HG03095 (cell line): ENCODE measurements around the gene LDB1.

Experiments used
- ATAC-seq: cut with Tn5 transposase; IDR thresholded peaks from one replicate; pipeline ENCODE4 v1.9.1; 2021; ENCODE audit warnings: moderate library complexity; ENCODE audit not compliant: unreplicated experiment

LDB1 gene

GRCh38 chr10:102135956-102136526 lies 15.9 kb upstream of the LDB1 start:
- no peak for ATAC-seq

- no peak for ATAC-seq
Measured at GRCh38 chr10:102134416-102134815, 14.2 kb upstream of the LDB1 start.

GRCh38 chr10:102133373-102134195 lies 13.4 kb upstream of the LDB1 start:
- ATAC-seq, result no peak

- ATAC-seq, result peak; percentile 87
Measured at GRCh38 chr10:102132563-102133372, 12.6 kb upstream of the LDB1 start, which contains the start of gene PPRC1. TSS of gene PPRC1 (plus strand) at chr10:102133040. CDS start at chr10:102133069, 29 bp downstream.

- ATAC-seq, result no peak
Measured at GRCh38 chr10:102132193-102132562, 12.0 kb upstream of the LDB1 start.

- ATAC-seq, result no peak
Measured at GRCh38 chr10:102131286-102132170, 11.4 kb upstream of the LDB1 start.

- ATAC-seq, result no peak
Measured at GRCh38 chr10:102123223-102123622, 3.1 kb upstream of the LDB1 start.

- ATAC-seq, result no peak
Measured at GRCh38 chr10:102122450-102122849, 2.3 kb upstream of the LDB1 start.

- no peak for ATAC-seq
Measured at GRCh38 chr10:102121739-102122372, 1.7 kb upstream of the LDB1 start.

- ATAC-seq, result no peak
Measured at GRCh38 chr10:102120991-102121738, 997 bp upstream of the LDB1 start.

- ATAC-seq, result no peak
Measured at GRCh38 chr10:102119417-102120141, 589 bp downstream of the LDB1 start.

GRCh38 chr10:102118867-102119266 lies 1.3 kb downstream of the LDB1 start:
- no peak for ATAC-seq

GRCh38 chr10:102117391-102118159 lies 2.6 kb downstream of the LDB1 start:
- no peak for ATAC-seq

- no peak for ATAC-seq
Measured at GRCh38 chr10:102116656-102117055, 3.5 kb downstream of the LDB1 start.

- ATAC-seq, result no peak
Measured at GRCh38 chr10:102115775-102116174, 4.4 kb downstream of the LDB1 start.

- ATAC-seq, result peak; percentile 60
Measured at GRCh38 chr10:102114861-102115618, 5.1 kb downstream of the LDB1 start.
